ENCODE results near the gene HSP90B1. TPM values are rescaled to one million over a fixed set of nuclear protein-coding genes. Genes with fewer than 3 reads are reported as not detected.
A peak's percentile ranks its signal among the peaks of the same experiment; 100 is the strongest.

HSP90B1 gene
- total and polyA plus RNA-seq, 9 of the 15 experiments (the other 6 are each of a cell fraction or from before 2014, with no cell fraction given): 196 to 719 (median 557) TPM

DNA sequence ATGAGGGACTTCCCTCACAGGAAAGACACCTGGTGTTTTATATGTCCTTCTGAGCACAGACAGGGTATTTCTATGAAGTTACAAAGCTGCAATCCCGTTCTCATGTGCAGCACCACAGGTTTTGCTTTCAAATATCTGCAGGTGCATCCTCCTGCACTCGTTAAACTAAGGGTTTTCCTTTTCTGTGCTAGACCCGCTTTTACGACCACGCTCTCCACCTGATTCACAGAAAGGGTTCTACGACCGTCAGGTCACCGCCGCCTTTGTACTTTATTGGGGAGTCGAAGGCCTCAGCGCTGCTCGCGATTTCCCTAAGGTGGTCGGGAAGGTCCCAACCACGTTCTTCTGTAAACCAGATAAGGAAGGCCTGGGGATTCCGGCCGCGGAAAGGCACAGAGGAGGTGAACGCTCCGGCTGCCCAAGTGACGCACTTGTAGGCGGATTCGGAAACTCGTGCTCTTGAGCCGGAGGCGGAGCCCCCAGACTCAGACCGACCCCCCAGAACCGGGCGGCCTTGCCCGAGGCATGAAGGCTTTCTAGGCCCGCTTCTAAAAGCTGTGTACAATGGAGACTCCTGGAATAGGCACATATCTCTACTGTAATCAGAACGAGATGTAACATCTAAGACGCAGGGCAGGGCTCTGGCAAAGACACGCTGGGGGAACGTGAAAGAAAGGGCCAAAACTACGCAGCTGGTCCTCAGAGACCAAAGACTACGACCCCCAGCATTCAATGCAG lies 995 bp upstream of the HSP90B1 start (continued):
- TF ChIP-seq, protein P1, sequence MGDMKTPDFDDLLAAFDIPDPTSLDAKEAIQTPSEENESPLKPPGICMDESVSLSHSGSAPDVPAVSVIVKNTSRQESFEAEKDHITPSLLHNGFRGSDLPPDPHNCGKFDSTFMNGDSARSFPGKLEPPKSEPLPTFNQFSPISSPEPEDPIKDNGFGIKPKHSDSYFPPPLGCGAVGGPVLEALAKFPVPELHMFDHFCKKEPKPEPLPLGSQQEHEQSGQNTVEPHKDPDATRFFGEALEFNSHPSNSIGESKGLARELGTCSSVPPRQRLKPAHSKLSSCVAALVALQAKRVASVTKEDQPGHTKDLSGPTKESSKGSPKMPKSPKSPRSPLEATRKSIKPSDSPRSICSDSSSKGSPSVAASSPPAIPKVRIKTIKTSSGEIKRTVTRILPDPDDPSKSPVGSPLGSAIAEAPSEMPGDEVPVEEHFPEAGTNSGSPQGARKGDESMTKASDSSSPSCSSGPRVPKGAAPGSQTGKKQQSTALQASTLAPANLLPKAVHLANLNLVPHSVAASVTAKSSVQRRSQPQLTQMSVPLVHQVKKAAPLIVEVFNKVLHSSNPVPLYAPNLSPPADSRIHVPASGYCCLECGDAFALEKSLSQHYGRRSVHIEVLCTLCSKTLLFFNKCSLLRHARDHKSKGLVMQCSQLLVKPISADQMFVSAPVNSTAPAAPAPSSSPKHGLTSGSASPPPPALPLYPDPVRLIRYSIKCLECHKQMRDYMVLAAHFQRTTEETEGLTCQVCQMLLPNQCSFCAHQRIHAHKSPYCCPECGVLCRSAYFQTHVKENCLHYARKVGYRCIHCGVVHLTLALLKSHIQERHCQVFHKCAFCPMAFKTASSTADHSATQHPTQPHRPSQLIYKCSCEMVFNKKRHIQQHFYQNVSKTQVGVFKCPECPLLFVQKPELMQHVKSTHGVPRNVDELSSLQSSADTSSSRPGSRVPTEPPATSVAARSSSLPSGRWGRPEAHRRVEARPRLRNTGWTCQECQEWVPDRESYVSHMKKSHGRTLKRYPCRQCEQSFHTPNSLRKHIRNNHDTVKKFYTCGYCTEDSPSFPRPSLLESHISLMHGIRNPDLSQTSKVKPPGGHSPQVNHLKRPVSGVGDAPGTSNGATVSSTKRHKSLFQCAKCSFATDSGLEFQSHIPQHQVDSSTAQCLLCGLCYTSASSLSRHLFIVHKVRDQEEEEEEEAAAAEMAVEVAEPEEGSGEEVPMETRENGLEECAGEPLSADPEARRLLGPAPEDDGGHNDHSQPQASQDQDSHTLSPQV (IDR thresholded peaks at IDR 0.05): peak; percentile 62; the same call in 1 of the 2 replicates
- TF ChIP-seq HNRNPLL (IDR thresholded peaks at IDR 0.05; ENCODE audit: low read depth, low read length, poor library complexity, severe bottlenecking) (peak; percentile 85), RBM39 (optimal IDR thresholded peaks at IDR 0.05; ENCODE audit: low read depth, low read length) (peak; percentile 86), ESRRA (IDR thresholded peaks at IDR 0.05; ENCODE audit: borderline replicate concordance, low read depth) (no peak), DPF2 (IDR thresholded peaks at IDR 0.05) (0 out of 2 replicates have a peak, but pooled peaks have one; percentile 47), SUPT5H (IDR thresholded peaks at IDR 0.05) (peak; percentile 58; the same call in 1 of the 2 replicates), SRSF1 (IDR thresholded peaks at IDR 0.05; ENCODE audit: low read depth, low read length) (no peak), ZNF583 (CRISPR knock-in tag; IDR thresholded peaks at IDR 0.05) (0 out of 2 replicates have a peak, but pooled peaks have one; percentile 21), HIVEP1 (CRISPR knock-in tag; IDR thresholded peaks at IDR 0.05) (no peak), L3MBTL2 (IDR thresholded peaks at IDR 0.05) (peak; percentile 57), NFATC3 (IDR thresholded peaks at IDR 0.05) (no peak), SMARCC2 (IDR thresholded peaks at IDR 0.05; ENCODE audit: low read depth) (no peak), CEBPG (CRISPR knock-in tag; IDR thresholded peaks at IDR 0.05) (no peak), CEBPG (tag; conservative IDR thresholded peaks at IDR 0.05 in 1 of 2, IDR thresholded peaks at IDR 0.05 in 1 of 2) (no peak), PTTG1 (tag; IDR thresholded peaks at IDR 0.05; ENCODE audit: low read depth) (no peak)
- TF ChIP-seq, protein P2, sequence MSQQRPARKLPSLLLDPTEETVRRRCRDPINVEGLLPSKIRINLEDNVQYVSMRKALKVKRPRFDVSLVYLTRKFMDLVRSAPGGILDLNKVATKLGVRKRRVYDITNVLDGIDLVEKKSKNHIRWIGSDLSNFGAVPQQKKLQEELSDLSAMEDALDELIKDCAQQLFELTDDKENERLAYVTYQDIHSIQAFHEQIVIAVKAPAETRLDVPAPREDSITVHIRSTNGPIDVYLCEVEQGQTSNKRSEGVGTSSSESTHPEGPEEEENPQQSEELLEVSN (IDR thresholded peaks at IDR 0.05; ENCODE audit: borderline replicate concordance in 1 of 2, extremely low read depth in 1 of 2, insufficient read depth in 1 of 2, insufficient read length in 1 of 2, low read depth in 1 of 2, low read length in 1 of 2, poor library complexity in 1 of 2, severe bottlenecking in 1 of 2): peak in 1 of 2 experiments; percentile 8
- TF ChIP-seq, protein P3, sequence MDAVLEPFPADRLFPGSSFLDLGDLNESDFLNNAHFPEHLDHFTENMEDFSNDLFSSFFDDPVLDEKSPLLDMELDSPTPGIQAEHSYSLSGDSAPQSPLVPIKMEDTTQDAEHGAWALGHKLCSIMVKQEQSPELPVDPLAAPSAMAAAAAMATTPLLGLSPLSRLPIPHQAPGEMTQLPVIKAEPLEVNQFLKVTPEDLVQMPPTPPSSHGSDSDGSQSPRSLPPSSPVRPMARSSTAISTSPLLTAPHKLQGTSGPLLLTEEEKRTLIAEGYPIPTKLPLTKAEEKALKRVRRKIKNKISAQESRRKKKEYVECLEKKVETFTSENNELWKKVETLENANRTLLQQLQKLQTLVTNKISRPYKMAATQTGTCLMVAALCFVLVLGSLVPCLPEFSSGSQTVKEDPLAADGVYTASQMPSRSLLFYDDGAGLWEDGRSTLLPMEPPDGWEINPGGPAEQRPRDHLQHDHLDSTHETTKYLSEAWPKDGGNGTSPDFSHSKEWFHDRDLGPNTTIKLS (IDR thresholded peaks at IDR 0.05; ENCODE audit: borderline replicate concordance, low read depth): 0 out of 2 replicates have a peak, but pooled peaks have one; percentile 26
- TF ChIP-seq, protein P4, sequence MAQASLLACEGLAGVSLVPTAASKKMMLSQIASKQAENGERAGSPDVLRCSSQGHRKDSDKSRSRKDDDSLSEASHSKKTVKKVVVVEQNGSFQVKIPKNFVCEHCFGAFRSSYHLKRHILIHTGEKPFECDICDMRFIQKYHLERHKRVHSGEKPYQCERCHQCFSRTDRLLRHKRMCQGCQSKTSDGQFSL (CRISPR knock-in tag; IDR thresholded peaks at IDR 0.05): no peak
- TF ChIP-seq, protein P4 (tag; IDR thresholded peaks at IDR 0.05): 0 out of 4 replicates have a peak, but pooled peaks of 1 of the 2 experiments have one; percentile 1

Measured in K562 (cell line).